GM12892 (cell line): Measurements from ENCODE around the gene C10orf105.

Experiments
- DNase-seq: peaks from one replicate; pipeline ENCODE4 v3.0.0; 2011; ENCODE audit not compliant: insufficient read length
- FAIRE-seq: peaks from 2 replicates; lab custom pipeline; 2011; peaks lifted over from hg19 to GRCh38; lab: Jason Lieb, UNC
- POLR2A ChIP-seq: IDR thresholded peaks from 2 replicates; pipeline ENCODE4 v1.6.1; 2011; ENCODE audit warnings: low read depth, low read length, control low read depth
- POLR2AphosphoS5 ChIP-seq: IDR thresholded peaks from 2 replicates; pipeline ENCODE4 v1.6.1; 2011; ENCODE audit warnings: low read depth, low read length, control low read depth
- TAF1 ChIP-seq: IDR thresholded peaks from 2 replicates; pipeline ENCODE4 v1.6.1; 2011; ENCODE audit warnings: low read depth, mild to moderate bottlenecking, control low read depth, low read length, borderline replicate concordance

The C10orf105 gene

DNA sequence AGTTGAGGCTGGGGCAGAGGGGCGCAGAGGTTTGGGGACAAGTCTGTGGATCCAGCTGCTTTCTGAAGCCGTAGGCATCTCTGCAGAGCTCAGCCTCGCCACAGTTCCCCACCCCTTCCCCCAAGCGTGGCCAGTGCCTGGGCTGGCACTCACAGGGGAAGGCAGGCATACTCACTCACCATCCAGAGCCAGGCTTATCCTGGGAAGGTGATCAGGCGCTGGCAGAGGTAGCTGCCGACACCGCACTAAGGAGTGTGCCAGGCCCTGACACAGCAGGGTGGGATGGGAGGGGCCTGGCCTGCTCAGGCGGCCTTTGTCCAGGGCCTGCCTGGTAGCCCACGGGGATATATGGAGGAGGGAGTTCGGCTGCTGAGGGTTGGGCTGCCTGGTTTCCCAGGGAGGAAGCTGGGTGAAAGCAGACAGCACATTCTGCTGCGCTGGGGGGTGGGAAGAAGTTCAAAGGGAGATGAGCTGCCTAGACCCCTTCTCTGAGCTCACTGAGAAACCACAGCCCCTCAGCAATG, 37.9 kb upstream of the C10orf105 start:
- FAIRE-seq (no peak), DNase-seq (no peak)
- TF ChIP-seq POLR2A: no peak
- no peak for TF ChIP-seq POLR2AphosphoS5
- no peak for TF ChIP-seq TAF1

DNA sequence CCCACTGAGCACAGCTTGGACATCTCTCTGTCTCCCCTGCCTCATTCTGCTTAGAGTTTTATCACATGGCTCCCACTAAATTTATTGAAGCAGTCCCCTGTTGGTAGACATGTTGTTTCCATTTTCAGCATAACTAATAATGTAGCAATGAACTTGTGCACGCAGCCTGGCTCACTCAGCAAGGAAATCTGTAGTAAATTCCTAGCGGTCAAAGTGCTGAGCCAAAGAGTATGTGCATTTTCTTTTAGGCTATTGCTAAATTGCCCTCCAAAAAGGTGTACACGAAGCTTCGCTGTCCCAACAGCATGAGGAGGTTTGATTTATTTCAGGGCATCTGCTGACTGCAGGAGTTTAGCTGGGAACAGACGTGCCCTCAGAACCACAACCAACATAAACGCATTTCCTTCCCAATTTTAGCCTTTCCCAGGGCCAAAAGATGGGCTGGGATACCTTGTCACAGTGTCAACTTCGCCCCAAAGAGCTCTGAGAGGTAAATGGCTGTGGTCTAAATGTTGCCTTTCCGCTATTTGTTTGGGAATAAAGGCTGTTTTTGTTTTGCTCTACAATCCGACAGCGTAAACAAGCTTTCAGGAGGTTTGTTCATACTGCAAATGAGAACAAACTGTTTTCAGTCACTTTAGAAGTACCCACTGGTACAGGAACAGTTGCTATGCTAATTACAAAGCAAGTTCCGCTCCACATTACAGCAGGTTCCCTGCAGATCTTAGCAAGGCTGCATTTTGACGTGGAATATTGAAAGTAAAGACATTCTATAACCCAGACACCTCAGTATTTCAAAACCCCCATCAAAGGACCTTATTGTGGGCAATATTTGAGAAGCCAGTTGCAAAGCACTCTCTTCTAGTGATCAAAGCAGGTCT, 37.0 kb upstream of the C10orf105 start:
- no peak for TF ChIP-seq POLR2A
- TF ChIP-seq POLR2AphosphoS5: no peak
- TF ChIP-seq TAF1: no peak
- DNase-seq (no peak), FAIRE-seq (no peak)

DNA sequence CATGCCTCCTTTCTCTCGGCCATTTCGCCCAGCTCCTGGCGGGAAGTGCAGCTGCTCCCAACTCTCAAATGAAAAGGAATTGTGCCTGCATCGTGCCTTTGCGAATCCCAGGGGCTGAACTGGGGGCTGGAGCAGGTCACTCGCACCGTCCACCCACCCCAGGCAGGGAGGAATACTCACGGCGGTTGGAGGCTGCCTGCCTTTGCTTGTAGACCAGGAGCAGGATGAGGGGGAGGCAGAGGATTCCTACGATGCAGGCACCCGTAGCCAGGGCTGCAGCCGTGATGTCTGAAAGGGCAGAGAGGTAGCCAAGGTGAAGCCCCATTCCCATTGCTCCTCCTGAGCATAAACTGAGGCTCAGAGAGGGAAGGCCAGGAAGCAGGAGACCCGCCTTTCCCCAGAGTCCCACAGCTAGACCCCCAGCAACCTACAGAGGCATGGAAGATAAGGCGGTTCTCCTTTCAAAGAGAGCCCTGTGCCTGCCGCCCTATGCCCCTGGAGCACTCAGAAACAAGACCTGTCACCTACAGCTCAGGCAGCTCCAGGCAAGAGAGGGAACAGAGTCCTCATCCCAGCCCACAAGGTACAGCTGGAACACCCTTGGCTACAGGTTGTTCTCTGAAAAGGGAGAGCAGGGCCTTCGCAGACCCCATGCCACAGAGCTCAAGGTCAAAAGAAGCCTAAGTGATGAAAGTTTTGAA, 35.8 kb upstream of the C10orf105 start:
- FAIRE-seq (no peak), DNase-seq (no peak)
- TF ChIP-seq POLR2AphosphoS5 (no peak), TAF1 (no peak), POLR2A (no peak)

DNA sequence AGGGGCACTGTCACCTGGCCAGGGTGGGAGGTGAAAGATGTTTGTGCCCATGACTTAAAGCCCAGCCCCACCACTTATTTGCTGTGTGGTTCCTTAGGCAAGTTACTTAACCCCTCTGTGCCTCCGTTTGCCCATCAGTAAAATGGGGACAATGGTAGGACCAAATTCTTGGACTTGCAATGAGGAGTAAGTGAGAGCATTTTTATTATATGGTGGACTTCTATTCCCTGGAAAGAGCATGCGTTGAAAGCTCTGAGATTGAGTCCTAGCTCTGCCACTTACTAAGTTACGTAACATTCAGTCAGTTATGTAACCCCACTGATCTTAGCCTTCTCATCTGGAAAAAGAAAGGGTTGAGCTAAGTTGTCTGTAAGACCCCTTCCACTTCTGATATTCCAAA, 35.0 kb upstream of the C10orf105 start:
- DNase-seq (no peak), FAIRE-seq (no peak)
- TF ChIP-seq POLR2A (no peak), TAF1 (no peak), POLR2AphosphoS5 (no peak)

DNA sequence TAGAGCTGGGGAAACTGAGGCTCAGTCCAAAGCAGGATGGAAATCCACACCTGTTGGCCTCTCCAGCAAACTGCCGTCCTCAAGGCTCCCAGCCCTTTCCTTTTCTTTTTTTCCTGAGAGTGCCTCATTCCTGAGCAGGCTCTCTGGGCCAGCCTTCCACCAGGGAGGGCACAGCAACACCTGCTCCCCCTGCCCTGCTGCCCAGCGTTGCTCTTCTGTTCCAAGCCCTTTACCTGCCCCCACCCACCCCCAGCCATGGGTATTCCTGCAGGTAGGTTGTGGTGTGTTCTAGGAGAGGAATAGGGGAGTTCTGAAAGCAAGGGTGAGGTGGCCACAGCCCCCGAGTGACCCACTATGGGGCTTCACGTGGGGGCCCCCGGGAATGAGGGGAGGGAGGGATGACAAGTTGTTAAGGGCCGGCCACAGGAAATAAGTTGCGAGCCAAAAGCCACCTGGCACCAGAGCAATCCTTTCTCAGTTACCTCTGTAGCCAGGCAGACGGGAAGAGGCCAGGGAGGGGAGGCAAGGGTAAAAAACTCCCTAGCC, 34.5 kb upstream of the C10orf105 start:
- DNase-seq (no peak), FAIRE-seq (no peak)
- TF ChIP-seq POLR2A: no peak
- TF ChIP-seq TAF1: no peak
- no peak for TF ChIP-seq POLR2AphosphoS5

DNA sequence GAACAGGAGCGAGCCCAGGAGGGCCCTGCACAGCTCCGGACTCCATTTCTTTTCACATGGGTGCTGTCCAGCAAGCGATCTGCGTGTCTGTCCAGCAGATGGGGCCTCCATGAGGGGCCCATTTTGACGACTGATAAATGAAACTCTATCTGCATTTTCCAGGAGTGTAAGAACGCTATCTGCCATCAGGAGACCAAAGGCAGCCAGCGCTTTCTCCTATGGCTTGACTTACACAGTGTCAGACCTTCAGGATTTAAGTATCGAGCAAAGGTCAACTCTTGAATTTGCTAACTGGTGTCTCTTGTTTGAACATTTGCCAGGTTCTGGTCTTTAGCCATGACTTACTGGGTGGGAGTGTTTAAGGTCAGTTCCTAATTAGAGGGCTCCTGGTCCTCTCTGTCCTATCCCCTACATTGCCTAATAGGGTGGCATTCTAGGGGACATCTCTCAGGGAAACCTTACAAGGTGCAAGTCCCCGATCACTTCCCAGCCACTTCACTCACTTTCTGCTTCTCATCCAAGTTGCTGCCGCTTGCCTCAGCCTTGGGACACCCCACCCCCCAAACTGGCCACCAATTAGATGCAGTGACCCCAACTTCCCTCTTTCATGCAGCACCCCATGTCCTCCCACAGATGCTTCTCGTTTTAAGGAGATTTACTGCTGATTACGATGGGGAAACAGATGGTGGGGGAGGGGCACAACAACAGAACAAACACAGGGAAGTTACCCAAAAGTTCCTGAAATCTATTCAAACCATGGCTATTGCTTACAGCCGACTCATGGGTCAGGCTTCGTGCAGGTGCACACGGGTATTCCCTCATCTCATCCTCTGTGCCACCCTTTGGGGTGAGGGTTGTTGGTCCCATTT, 33.7 kb upstream of the C10orf105 start:
- no peak for FAIRE-seq
- TF ChIP-seq POLR2A (no peak), POLR2AphosphoS5 (no peak), TAF1 (no peak)
- DNase-seq: no peak

DNA sequence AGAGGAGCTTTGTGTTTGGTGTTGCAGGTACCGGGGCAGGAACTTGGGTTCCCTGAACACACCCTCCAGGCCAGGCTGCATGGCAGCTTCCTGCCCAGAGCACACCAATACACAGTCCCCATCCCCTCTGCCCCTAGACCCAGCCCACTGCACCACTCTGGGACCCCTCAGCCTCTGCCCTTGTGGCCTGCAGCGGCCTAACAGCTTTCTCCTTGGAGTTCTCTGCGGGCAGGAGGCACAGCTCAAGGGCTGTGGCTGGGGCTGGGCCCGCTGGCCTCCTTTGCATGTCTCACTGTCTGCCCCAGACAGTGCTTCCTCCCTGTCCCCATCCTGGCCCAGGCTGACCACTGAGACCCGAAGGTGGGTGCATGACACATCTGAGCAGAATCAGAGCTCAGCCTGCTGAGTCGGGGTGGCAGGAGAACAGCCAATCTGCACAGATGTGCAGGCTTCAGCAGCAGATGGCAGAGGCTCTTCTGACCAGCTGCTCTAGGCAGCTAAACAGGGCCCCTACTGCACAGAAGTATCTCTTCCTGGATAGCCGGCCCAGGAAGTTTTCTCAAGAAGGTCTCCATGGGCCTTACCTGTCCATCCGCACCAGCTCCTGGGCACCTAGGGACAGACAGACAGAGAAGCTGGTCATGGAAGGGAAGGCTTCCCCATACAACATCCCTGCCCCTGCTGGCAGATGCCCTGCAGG, 33.0 kb upstream of the C10orf105 start:
- FAIRE-seq (no peak), DNase-seq (no peak)
- TF ChIP-seq POLR2A (no peak), POLR2AphosphoS5 (no peak), TAF1 (no peak)

DNA sequence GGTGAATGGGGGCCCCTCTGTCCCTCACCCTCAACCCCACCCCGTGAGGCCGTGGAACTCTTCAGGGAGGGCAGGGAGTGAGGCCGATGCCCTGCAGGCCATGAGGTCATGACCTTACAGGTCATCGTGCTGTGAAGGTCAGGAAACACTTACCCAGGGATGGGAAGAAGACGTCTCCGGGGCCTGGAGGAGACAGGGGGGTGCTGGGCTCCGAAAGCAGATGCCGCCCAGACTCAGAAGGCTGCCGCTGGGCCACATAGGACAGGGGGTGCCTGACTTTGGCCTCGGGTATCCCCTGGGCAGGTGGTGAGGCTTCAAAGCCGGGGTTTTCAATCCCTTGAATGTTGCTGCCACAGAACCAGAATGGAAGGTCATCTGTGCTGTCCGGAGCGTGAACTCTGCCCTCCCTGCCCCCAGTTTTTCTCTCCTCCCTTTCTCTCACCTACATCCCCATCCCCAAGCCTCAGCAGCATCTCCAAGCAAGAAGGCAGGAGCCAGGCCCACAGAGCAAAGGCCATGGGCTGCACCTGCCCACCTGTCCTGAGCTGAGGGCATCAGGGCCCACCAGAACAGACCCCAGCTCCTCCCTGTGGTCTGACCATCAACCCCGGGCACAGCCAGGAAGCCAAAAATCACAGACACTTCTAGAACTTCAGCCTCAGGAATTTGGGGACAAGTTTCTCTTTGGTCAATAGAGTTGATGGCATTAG, 32.1 kb upstream of the C10orf105 start:
- no peak for DNase-seq
- no peak for TF ChIP-seq TAF1
- TF ChIP-seq POLR2AphosphoS5: no peak
- no peak for TF ChIP-seq POLR2A
- FAIRE-seq: no peak

DNA sequence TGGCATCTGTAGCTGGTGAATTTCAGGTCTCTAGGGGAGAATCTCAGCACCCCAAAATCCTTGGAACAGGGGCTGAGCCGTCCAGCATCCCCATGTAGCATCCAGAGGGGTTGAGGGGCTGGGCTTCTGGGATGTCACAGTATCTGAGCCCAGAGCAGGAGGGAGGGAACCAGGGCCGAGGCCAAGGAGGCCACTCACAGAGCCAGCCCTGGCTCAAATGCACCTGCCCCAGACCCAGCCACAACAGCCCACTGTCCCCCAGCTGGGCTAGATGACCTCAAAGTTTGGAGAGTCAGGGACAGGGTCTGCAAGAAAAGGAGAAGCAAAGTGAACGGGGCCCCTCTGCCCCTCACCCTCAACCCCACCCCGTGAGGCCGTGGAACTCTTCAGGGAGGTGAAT, 31.4 kb upstream of the C10orf105 start:
- no peak for DNase-seq
- FAIRE-seq: no peak
- no peak for TF ChIP-seq POLR2A
- TF ChIP-seq POLR2AphosphoS5: no peak
- TF ChIP-seq TAF1: no peak
